Stimulated activated CD8-positive, alpha-beta memory T cell treated with anti-CD3 and anti-CD28 coated beads, Interleukin-15, amount 100 ng/mL, for 24 hours (primary cell): Measurements from ENCODE around the gene UGGT1.

Source experiments
- DNase-seq: peaks from one replicate; pipeline ENCODE4 v3.0.0-alpha.2; 2020; ENCODE audit warnings: low read depth

Gene UGGT1

DNA sequence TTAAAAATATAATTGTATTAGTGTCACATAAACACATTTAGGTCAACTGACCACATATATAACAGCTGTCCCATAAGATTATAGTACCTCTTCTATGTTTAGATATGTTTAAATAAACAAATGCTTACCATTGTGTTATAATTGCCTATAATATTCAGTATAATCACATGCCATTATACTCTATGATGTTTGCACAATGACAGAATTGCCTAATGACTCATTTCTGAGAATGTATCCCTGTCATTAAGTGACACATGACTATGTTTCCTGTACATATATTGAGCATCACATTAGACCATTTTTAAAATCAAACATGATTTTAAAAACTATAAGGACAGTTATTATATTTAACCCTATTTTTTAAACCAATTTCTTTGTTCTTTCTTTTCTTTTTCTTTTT, 137.9 kb downstream of the UGGT1 start:
- DNase-seq = no peak

DNA sequence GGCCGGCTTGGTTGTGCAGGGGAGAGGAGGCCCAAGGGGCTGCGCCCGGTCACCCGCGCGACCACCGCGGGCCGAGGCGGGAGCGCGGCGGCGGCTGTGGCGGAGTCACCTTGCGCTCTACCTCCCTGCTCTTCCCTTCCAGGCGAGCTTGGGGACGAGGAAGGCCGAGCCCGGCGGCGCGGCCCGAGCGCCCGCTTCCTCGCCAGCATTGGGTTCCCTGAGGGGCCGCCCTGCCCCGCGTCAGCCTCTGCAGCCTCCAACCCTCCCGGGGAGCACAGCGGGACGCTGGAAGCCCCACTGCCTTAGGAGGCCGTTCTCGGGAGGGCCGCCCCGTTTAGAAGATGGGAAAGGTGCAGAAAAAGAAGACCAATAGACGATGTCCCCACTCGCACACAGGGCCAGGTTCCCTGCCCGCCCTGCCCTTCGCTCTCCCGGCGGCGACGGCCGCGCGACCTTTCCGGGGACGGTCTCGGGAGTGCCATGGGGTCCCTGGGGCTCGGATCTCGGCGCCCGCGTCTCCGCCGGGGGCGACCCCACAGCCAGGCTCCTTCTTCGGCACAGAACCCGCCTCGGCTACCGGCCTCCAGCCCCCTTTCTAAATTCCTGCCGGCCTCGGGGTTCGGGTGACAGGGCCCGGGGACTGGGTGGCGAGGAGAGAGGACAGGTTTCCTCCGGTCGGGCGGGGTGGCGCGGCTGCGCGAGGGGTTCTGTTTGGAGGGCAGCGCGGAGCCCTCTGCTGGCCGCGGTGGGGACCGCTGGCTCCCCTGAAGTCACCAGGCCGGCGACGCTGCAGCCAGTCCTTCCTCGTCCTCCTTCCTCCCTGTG, 142.2 kb downstream of the UGGT1 start:
- DNase-seq = peak; percentile 66

DNA sequence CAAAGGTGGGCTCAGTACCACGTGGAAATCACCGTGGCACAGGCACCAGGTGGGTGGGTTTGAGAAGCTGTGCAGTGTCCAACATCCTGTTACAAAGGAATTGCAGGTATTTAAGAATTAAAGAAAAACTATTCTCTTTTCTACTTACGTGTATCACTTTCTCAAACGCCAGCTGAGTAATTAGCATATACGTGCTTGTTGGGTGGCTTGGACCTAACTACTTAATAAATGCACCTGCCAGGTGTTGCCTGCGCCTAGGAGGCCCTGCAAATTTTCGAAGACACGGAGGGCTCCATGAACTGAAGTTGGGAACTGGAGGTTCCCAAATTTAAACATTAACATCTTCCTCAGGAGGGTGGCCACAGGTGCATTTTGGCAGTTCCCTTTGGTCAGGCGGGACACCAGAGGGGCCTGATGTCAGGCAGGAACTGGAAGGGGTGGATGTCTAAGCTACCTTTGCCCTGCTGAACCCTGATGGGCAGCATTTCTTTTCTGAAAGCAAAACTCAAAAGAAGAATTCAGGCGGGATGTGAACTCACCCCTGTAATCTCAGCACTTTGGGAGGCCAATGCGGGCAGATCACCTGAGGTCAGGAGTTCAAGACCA, 142.9 kb downstream of the UGGT1 start:
- no peak for DNase-seq

DNA sequence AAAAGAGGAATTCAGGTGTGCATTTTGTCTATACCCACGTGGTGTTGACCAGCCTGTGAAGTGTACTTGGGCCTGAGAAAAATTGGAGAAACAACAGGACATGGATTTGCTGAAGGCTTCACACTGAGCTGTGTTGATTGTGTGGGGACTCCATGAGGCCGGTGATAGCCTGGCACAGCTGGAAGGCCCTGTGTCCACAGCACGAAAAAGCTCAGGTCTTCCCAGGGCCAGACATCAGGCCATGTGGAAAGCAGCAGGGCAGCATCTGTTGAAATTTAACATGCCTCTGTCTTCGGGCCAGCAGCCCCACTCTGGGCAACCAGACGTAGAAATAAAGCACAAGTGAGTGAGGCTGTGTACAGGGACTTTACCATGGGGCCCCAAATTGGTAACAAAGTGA, 143.6 kb downstream of the UGGT1 start:
- no peak for DNase-seq

DNA sequence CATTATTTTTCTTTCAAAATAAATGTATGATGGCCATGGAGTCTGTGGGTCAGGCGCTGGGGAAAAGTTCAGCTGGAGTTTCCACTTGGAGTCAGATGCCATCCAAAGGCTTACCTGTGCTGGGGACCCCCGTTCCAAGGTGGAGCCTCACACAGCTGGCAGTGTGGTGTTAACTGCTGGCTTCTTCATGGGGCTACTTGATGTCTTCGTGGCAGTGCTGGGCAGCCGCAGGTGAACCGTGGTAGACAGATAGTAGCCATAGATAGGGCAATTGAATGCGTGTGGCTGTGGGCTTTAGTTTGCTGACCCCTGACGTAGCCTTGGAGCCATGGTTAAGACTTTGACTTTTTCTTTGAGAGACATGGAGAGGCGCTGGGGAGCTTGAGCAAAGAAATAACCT, 144.6 kb downstream of the UGGT1 start:
- DNase-seq = no peak

DNA sequence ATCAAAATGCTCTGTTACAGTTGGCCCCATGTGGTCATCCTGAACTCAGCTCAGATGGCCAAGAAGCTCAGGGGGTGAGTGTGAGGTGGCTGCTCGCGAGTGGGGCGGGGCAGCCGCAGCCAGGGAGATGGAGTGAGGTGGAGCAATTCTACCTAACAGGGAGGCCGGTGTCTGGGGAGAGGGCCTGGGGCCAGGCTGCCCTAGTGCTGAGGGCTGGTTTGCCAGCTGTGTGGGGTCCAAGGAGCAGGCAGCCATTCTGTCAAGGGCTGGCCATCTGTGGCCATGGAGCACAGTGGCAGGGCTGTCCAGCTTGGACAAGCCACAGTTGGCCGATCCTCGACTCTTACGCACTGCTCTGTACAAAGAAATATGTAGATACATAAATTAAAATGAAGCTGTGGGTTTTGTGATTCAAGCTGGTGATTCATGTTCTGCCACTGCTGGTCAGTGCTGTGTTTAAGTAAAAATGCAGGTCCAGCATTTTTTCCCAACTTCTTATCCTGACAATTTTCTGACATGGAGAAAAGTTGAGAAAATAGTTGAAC, 145.6 kb downstream of the UGGT1 start:
- DNase-seq = no peak

DNA sequence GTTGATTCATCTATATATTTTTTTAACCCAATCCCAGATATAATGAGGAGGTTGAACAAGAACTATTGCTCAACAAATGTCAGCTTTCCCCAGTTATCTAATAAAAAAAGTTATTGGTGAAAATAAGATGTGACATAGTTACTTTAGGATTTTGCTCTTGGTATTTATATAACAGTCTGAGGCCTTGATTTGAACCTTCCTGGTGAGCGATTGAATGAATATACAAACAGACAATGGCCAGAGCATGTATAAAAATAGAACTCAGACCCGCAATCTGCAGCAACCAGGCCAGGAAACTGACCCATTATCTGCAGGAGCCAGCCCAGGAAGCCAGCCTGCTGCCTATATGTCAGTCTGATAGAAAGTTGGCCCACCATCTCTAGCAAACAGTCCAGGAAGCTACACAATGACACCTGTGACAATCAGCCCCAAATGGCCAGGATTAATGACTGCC, 146.1 kb downstream of the UGGT1 start:
- DNase-seq = no peak

DNA sequence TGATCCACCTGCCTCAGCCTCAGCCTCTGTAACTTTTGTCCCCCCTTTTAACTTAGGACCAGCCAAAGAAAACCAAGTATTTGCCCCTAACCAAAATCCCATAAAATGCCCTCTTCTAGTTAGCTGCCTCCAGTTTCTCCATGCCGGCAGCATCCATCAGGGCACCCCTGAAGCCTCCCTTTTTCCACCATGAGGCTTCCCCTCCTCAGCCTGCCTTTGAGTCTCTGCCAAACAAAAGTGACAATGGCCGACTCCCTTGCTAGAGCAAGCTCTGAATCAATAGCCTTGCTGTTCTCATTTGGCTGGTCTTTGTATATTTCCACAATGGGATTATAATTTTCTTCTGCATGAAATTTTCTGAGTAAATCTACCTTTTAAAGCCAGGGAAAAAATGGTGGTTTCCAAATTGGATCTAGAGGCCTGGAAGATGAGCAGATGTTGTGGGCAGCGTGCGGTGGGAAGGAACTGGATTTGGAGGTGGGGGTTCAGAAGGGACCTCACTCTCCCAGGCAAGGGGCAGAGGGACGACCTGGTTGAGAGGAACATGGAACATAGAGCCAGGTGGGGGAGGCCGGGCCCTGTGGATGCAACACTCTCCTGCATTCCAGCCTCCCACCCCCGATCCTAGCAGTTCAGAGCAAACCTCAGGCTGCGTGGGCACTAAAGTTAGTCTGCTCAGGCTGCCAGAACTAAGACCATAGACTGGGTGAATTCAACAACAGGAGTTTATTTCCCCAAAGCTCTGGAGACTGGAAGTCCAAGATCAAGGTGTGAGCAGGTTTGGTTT, 147.1 kb downstream of the UGGT1 start:
- no peak for DNase-seq

DNA sequence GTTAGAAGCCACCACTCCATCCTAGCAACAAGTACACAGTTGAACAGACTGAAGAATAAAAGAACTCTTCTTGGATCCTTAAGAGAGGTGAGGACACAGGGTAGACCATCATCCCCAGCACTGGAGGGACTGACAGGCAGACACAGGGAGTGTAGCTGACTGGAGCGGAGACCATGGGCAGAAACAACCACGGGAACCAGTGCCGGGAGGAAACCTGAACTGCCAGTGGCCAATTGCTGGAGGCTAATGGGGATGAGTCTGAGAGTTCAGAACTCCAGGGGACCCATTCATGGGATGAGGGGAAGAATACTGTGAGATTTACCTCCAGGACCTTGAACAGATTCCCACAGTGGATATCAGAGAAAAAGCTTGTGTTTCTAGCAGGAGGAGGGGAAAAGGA, 150.9 kb downstream of the UGGT1 start:
- DNase-seq = no peak
